GM19438 (cell line): ENCODE measurements around the gene ACSL3.
"Not testable (repeated sequence)": the region's sequence is repeated elsewhere in the genome, so short reads cannot be mapped to it uniquely, and the experiment has no call there.

Experiments used
- ATAC-seq: cut with Tn5 transposase; IDR thresholded peaks from one replicate; pipeline ENCODE4 v1.9.1; 2021; ENCODE audit warnings: low read depth; ENCODE audit not compliant: unreplicated experiment

Gene ACSL3

DNA sequence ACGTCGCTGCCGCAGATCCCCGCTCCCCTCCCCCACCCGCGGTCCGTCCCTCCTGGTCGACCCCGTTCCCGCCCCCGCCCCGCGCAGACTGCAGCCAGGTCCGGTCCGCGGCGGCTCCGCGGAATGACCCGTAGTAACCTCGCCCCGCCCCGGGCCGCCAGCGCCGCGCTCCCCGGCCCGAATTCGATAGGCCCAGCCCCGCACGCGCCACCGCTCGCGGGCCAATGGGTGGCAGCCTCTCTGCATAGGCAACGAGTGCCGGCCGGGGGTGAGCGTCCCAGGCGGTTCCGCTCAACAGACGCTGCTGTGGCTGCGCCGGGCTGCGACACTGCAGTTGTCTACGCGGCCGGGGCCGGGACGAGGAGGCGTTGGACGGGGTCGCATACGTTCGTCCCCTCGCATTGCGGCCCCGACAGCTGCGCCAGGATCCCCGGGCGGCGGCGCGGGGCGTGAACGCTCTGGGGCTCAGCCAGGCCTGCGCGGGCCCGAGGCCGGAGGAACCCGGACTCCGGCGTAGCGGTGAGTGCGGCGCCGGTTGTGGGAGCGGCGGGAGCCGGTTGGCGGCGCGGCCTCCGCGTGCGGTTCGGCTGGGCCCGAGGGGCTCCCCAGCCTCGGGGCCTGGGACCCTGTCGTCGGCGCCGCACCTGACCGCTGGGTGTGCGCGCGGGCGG, at the start of gene ACSL3:
Gene ACSL3 (plus strand): TSS at position 297 of the 671 bp plus-strand sequence. CDS start 47,737 bp downstream, outside the sequence.
- ATAC-seq, result peak; percentile 97

DNA sequence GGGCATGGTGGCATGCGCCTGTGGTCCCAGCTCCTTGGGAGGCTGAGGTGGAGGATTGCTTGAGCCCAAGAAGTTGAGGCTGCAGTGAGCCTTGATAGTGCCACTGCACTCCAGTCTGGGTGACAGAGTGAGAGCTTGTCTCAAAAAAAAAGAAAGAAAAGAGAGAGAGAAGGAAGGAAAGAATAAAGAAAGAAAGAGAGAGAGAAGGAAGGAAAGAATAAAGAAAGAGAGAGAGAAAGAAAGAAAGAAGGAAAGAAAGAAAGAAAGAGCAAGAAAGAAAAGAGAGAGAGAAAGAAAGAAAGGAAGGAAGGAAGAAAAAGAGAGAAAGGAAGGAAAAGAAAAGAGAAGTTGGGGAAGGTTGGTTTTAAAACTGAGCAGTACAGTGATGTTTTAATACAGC, 49.0 kb upstream of the ACSL3 start:
- no peak for ATAC-seq

GRCh38 chr2:222813177-222813843, 47.5 kb upstream of the ACSL3 start:
- ATAC-seq, result peak; percentile 69

GRCh38 chr2:222819722-222820333, 41.0 kb upstream of the ACSL3 start:
- no peak for ATAC-seq

GRCh38 chr2:222823183-222823930, 37.5 kb upstream of the ACSL3 start:
- ATAC-seq, result no peak

DNA sequence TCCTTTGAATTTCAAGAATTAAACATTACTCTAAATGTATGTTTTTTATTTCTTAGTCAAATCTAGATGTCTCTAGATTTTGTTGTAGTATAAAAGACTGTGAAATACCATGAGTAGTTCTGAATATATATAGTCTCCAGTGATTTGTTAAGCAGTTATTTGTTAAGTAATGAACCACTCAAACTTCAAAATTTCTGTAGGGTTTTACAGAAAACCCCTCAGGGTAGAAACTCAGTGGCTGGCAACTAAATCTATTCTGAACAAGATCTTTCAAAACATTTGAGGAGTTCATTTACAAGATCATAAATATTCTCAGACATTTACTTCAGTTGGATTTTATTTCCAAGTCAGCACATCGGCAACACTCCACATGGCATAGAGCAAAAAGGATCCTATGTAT, 35.8 kb upstream of the ACSL3 start:
- no peak for ATAC-seq

GRCh38 chr2:222827417-222827816, 33.4 kb upstream of the ACSL3 start:
- ATAC-seq, result no peak

- ATAC-seq, result no peak
These were observed 32.3 kb upstream of the ACSL3 start for GRCh38 chr2:222828572-222828971.

DNA sequence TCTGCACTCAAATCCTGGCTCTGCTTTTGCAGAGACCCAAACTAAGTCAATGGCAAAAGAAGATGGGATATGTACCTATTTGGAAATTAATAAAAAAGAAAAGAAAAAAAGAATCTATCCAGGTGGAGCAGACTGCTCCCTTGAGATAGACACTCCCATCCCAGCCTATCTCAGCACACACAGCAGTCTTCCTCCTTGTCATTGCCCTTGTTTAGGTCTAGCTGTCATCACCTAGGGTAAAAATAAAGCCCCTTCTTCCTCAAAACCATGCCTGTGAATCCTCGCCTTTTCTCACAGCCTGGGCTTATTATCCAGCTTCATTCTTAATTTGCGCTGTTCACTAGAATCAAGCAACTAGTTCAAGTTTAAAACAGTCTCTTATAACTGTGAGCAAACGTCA, 30.7 kb upstream of the ACSL3 start:
- no peak for ATAC-seq

DNA sequence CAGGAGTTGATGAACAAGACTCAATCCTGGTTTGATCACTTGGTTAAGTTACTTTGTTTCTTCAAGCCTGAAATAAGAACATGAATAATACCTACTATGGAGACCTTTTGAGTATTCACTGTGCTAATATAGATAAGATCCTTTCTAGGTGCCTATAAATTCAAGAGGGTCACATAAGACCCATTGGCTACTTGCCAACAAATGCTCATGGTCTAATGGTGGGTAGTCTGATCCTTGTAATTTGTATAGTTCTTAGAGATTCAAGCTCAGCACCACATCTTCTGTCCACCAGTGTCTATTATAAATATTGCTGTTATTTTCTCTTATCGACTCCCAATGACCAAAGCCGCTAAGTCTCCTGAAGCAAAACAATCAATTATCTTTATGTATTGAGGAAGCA, 27.4 kb upstream of the ACSL3 start:
- ATAC-seq, result no peak

DNA sequence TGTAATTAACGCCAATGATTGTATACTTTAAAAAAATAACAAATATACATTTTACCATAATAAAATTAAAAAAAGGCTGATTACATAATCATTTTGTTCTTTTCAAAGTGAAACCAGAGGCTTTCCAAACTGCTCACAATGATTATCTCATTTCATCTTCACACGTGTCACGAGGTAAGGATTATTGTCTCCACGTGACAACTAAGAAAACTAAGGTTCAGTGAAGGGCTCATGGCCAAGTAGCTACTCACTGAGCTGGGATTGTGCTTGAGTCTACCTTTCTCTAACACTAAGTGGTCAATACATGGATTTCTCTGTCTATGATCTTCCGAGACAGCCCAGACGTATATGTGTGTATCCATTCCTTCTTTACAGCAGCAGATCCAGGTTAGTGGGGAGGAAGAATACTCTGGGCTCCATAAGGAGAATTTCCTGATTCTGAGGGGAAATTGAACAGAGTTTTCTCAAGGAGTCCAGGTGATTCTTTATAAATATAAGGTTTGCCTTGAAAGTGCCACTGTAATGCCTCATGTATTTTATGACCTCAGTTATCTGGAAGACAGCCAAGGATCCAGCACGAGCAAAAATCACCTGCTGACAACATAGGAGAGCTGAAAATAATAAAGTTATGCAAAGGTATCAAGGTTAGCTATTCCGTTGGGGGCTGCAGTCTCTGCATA, 25.6 kb upstream of the ACSL3 start:
- ATAC-seq, result no peak

DNA sequence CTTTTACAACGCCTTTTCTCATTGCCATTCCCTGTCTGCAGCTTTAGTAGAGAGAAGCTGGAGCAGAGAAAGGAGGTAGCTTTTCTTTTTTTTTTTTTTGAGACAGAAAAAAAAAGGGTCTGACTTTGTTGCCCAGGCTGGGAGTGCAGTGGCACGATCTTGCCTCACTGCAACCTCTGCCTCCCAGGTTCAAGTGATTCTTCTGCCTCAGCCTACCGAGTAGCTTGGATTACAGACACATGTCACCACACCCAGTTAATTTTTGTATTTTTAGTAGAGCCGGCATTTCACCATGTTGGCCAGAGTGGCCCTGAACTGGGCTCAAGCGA, 25.0 kb upstream of the ACSL3 start:
- no peak for ATAC-seq

GRCh38 chr2:222837643-222838056, 23.2 kb upstream of the ACSL3 start:
- no peak for ATAC-seq

GRCh38 chr2:222840060-222840802, 20.6 kb upstream of the ACSL3 start:
- ATAC-seq, result no peak

GRCh38 chr2:222842491-222843174, 18.2 kb upstream of the ACSL3 start:
- no peak for ATAC-seq

DNA sequence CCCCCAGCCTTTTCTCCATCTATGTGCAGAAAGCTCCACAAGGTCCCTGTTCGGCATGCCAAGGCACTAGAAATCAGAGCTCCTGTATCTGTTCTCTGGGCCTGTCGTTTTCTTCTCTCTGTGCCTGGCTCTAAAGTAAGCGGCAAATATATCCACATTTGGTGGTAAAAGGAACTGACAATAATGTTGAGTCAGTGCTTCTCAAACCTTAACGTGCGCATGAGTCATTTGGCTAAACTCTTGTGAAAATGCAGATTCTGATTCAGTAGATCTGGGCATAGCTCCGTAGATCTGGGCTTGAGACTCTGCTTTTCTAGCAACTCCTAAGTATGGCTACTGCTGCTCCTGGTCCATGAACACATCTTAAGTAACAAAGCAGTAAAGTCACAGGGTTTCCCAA, 16.5 kb upstream of the ACSL3 start:
- no peak for ATAC-seq

GRCh38 chr2:222845314-222845713, 15.5 kb upstream of the ACSL3 start:
- not testable (repeated sequence) for ATAC-seq

GRCh38 chr2:222846003-222846402, 14.8 kb upstream of the ACSL3 start:
- no peak for ATAC-seq

DNA sequence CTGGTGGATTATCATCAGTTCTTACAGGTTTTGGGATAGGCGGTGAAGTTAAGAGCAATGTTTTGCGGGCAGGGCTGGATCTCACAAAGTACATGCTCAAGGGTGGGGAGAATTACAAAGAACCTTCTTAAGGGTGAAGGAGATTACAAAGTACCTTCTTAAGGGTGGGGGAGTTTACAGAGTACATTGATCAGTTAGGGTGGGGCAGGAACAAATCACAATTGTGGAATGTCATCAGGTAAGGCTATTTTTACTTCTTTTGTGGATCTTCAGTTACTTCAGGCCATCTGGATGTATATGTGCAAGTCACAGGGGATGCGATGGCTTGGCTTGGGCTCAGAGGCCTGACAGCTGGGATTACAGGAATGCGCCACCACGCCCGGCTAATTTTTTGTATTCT, 12.8 kb upstream of the ACSL3 start:
- not testable (repeated sequence) for ATAC-seq

GRCh38 chr2:222848862-222849261, 12.0 kb upstream of the ACSL3 start:
- ATAC-seq, result no peak
